Measurements from ENCODE around the gene LRCH2.

The LRCH2 gene

GRCh38 chrX:115204040-115204439, 29.9 kb downstream of the LRCH2 start:
- no peak for DNase-seq

- DNase-seq, result no peak
Measured at GRCh38 chrX:115192244-115192700, 41.6 kb downstream of the LRCH2 start.

GRCh38 chrX:115191490-115192243, 42.2 kb downstream of the LRCH2 start:
- DNase-seq, result no peak

- DNase-seq, result no peak
Measured at GRCh38 chrX:115190636-115191489, 43.0 kb downstream of the LRCH2 start.

GRCh38 chrX:115189646-115190635, 44.0 kb downstream of the LRCH2 start:
- no peak for DNase-seq

DNA sequence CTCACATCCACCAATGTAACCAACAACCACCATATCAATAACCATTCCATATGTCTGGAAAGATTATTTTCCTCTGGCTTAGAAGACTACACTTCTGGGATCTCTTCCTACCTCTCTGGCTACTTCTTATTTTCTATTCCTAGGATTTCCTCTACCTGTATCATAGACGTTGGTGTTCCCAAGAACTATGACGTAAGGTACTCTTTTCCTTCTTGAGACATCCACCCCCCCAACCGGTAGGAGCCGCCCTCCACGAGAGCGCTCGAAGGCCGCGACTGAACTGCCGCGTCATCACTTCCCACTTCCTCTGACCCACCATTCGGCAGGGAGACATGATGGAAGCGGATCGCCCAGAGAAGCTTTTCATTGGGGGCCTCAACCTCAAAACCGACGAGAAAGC, 44.8 kb downstream of the LRCH2 start, which contains the start of gene RBMXL3:
RBMXL3 (plus strand) TSS at position 301 of the 400 bp plus-strand sequence; CDS start at position 333, 32 bp downstream.
- no peak for DNase-seq

DNA sequence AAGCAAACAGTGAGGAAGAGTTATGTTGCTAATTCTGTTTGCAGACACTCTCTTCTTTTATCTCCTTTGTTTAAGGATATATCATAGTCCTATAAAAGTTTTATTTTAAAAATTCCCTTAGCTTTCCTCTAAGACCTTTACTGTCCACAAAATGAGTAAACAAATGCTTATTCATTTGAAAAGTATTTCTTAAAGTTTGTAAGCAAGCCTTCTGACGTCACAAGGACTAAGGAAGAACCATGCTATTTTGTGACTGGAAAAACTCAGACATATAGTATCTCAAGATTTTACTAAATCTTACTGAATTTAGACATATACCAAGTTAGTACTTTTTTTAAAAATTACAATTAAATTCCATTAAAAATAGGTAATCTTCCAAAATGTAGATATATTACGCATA, 49.9 kb downstream of the LRCH2 start:
- no peak for DNase-seq

DNA sequence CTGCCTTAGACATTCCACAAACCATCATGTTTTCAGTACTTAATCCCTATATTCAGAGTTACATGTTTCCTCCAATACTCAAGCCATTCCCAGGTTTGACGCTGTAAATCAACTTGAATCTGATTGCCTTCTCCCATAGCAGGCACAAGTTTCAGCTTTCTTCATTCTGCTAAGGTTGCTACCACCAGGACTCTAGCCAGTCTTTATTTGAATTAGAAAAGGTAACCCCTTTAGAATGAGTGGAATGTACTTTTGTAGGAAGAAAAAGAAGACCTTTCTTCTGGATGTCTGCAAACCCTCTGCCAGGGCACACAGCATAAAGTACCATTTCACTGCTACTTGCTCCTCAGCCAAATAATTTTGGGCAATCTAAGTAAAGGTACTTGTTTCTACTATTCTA, 55.4 kb downstream of the LRCH2 start:
- DNase-seq, result no peak

- DNase-seq, result no peak
Measured at GRCh38 chrX:115177932-115178331, 56.0 kb downstream of the LRCH2 start.

GRCh38 chrX:115174548-115174947, 59.3 kb downstream of the LRCH2 start:
- no peak for DNase-seq

DNA sequence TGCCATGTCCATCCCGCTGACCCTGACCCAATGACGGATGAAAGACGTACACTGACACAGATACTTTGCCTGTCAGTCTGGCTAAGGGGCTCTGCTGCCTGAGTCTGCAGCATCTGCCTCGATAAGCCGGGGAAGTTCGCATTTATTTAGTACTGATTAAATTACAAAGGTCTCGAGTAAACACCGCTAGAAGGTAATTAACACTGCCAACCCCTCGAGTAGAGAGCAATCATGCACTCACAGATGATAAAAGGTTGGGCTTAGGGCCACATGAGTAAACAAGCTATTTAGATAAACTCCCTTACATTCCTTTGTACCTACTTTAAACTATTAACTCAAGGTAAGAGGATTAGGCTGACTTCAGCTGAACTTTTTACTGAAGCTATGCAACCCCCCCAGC, 60.7 kb downstream of the LRCH2 start:
- DNase-seq, result no peak

DNA sequence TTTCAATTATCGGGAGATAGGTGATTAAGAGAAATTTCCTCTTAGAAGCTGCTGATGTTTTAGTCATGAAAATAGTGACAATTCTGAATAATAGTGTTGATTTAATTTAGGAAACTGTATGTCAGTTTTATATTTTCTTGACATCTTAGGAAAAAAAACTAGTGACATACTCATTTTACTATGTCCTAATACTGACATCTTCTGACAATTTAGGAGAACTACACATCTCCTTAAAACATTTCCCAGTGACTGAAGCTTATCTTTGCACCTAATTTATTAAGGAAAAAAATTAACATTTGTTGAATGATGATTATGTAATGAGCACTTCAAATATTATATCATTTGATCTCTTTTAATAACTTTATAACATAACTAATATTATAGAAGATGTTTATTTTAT, 86.7 kb downstream of the LRCH2 start:
- no peak for DNase-seq

- DNase-seq, result no peak
Measured at GRCh38 chrX:115142057-115142456, 91.8 kb downstream of the LRCH2 start.

DNA sequence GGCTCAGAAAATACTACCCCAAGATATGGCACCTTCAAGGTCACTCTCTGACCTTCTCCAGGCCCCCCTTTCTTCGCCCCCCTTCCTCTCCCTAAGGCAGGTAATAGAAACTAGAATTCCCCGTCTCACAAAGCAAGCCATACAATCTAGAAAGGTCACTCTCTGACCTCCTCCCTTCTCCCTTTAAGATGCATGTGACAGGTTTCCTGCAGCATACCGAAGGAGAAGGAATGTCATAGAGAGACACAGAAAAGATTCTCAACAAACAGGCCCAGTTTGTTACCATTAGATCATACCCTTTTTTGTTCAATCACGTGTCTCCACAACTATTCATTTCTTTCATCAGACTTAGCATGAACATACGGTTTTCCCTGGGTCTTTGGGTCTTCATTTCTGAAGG, 95.9 kb downstream of the LRCH2 start:
- no peak for DNase-seq

GRCh38 chrX:115134382-115134781, 99.5 kb downstream of the LRCH2 start:
- no peak for DNase-seq

DNA sequence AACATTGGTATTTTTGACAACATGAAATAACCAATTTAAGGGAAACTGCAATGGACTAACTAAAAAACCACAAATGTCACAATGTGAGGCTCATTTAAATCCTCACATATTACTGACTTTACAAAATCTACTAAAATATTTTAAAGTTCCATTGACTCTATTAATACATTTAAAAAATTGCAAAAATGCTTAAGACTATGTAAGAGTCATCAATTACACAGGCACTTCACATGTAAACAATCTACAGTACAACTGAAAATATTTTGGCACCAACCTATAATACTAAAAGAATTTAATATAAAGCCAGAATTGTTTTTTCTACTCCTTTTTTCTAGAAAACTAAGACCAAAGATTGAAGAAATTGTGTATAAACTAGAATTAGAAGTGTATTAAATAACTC, 121.5 kb downstream of the LRCH2 start:
- no peak for DNase-seq

- DNase-seq, result no peak
Measured at GRCh38 chrX:115098897-115099296, 135.0 kb downstream of the LRCH2 start.

GRCh38 chrX:115093191-115093590, 140.7 kb downstream of the LRCH2 start:
- no peak for DNase-seq

- DNase-seq, result no peak
Measured at GRCh38 chrX:115089419-115089818, 144.5 kb downstream of the LRCH2 start.

DNA sequence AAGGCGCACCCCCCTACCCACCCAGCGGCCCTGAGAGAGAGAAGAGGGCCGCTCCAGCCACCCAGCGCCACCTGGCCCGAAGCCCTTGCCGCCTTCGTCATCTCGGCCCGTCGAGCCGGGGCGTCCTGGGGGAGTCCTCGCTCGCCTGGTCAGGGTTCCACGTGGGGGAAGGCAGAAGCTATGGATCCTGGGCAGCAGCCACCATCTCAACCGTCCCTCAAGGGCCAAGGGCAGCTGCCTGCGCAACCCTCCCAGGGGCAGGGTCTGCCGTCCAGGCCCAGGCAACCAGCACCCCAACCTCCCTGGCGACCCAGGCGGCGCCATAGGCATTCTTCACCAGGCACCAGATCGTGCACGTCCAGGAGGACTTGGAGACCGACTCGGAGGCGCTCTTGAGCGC, 165.0 kb downstream of the LRCH2 start:
- no peak for DNase-seq

- DNase-seq, result no peak
Measured at GRCh38 chrX:115067812-115068211, 166.1 kb downstream of the LRCH2 start.

DNA sequence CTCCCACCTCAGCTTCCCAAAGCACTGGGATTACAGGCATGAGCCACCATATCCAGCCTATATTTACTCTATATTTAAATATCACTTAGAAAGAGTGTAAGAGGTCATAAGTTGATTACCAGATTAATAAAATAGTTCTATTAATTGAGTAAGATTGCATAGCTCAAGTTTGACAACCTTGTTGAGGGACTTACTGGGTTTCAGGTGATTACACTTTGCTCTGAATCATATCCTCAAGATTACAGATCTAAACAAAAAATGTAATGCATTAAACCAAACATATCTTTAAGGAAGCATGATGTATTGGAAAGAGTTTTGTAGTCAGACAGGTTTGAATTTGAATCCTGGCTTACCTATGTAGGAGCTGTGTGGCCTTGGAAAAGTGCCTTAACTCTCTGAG, 168.6 kb downstream of the LRCH2 start:
- DNase-seq, result no peak

Measured in right kidney (tissue), 1 donor.